Measurements from ENCODE around the gene CCR6. TPM values are rescaled to one million over a fixed set of nuclear protein-coding genes. Genes with fewer than 3 reads are reported as not detected.
"Not testable (repeated sequence)": the region's sequence is repeated elsewhere in the genome, so short reads cannot be mapped to it uniquely, and the experiment has no call there.

CCR6 gene
- total RNA-seq = 0.52 TPM

GRCh38 chr6:167122827-167123657 is at the start of gene CCR6:
CCR6 (plus strand) TSS chr6:167123096; CDS start chr6:167136135, 13,039 bp downstream.
- H3K4me1 ChIP-seq (ENCODE audit: control insufficient read depth in 3 of 3, insufficient read depth in 3 of 3, low read length in 3 of 3) = no peaks in the 10 kb centered on the region
- peaks cover 7 to 14% (median 13%) of the 10 kb centered on the region in 3 donors for H3K27me3 ChIP-seq (ENCODE audit: control insufficient read depth in 3 of 3, insufficient read depth in 3 of 3, low read length in 3 of 3)
- H3K27ac ChIP-seq (ENCODE audit: low read depth, low read length) = no peak within 1 kb of the TSS
- no peaks in the 10 kb centered on the region for H3K9me3 ChIP-seq (ENCODE audit: control insufficient read depth in 3 of 3, low read length in 3 of 3)
- no peak within 1 kb of the TSS for H3K9ac ChIP-seq (ENCODE audit: low read depth in 1 of 3, low read length in 3 of 3)
- no peak within 1 kb of the TSS for H3K4me3 ChIP-seq (ENCODE audit: low read length in 3 of 3)
- no peaks in the 10 kb centered on the region for H3K36me3 ChIP-seq (ENCODE audit: control insufficient read depth in 3 of 3, insufficient read depth in 3 of 3, low read length in 3 of 3)

GRCh38 chr6:167073679-167074274 is 49.1 kb upstream of the CCR6 start:
- no peak overlapping the region for H3K9ac ChIP-seq (ENCODE audit: low read depth in 1 of 3, low read length in 3 of 3)
- H3K4me1 ChIP-seq (ENCODE audit: control insufficient read depth in 3 of 3, insufficient read depth in 3 of 3, low read length in 3 of 3) = no peaks in the 10 kb centered on the region
- H3K4me3 ChIP-seq (ENCODE audit: low read length in 3 of 3) = no peak overlapping the region
- peaks cover 0 to 4% (median 3%) of the 10 kb centered on the region in 3 donors for H3K9me3 ChIP-seq (ENCODE audit: control insufficient read depth in 3 of 3, low read length in 3 of 3)
- no peak overlapping the region for H3K27ac ChIP-seq (ENCODE audit: low read depth, low read length)
- no peaks in the 10 kb centered on the region for H3K36me3 ChIP-seq (ENCODE audit: control insufficient read depth in 3 of 3, insufficient read depth in 3 of 3, low read length in 3 of 3)
- no peaks in the 10 kb centered on the region for H3K27me3 ChIP-seq (ENCODE audit: control insufficient read depth in 3 of 3, insufficient read depth in 3 of 3, low read length in 3 of 3)

- H3K4me3 ChIP-seq (ENCODE audit: low read length in 3 of 3) = no peak overlapping the region
- H3K4me1 ChIP-seq (ENCODE audit: control insufficient read depth in 3 of 3, insufficient read depth in 3 of 3, low read length in 3 of 3) = no peaks in the 10 kb centered on the region
- H3K27me3 ChIP-seq (ENCODE audit: control insufficient read depth in 3 of 3, insufficient read depth in 3 of 3, low read length in 3 of 3) = no peaks in the 10 kb centered on the region
- H3K9ac ChIP-seq (ENCODE audit: low read depth in 1 of 3, low read length in 3 of 3) = no peak overlapping the region
- peaks cover 0 to 3% (median 1%) of the 10 kb centered on the region in 3 donors for H3K9me3 ChIP-seq (ENCODE audit: control insufficient read depth in 3 of 3, low read length in 3 of 3)
- no peak overlapping the region for H3K27ac ChIP-seq (ENCODE audit: low read depth, low read length)
- no peaks in the 10 kb centered on the region for H3K36me3 ChIP-seq (ENCODE audit: control insufficient read depth in 3 of 3, insufficient read depth in 3 of 3, low read length in 3 of 3)
Observed at GRCh38 chr6:167077241-167077932, 45.5 kb upstream of the CCR6 start.

GRCh38 chr6:167078745-167079144 is 44.2 kb upstream of the CCR6 start:
- H3K9me3 ChIP-seq (ENCODE audit: control insufficient read depth in 3 of 3, low read length in 3 of 3) = peaks cover 0 to 3% (median 0%) of the 10 kb centered on the region in 3 donors
- no peak overlapping the region for H3K9ac ChIP-seq (ENCODE audit: low read depth in 1 of 3, low read length in 3 of 3)
- H3K27ac ChIP-seq (ENCODE audit: low read depth, low read length) = no peak overlapping the region
- no peaks in the 10 kb centered on the region for H3K4me1 ChIP-seq (ENCODE audit: control insufficient read depth in 3 of 3, insufficient read depth in 3 of 3, low read length in 3 of 3)
- H3K27me3 ChIP-seq (ENCODE audit: control insufficient read depth in 3 of 3, insufficient read depth in 3 of 3, low read length in 3 of 3) = no peaks in the 10 kb centered on the region
- no peaks in the 10 kb centered on the region for H3K36me3 ChIP-seq (ENCODE audit: control insufficient read depth in 3 of 3, insufficient read depth in 3 of 3, low read length in 3 of 3)
- H3K4me3 ChIP-seq (ENCODE audit: low read length in 3 of 3) = no peak overlapping the region

- Histone ChIP-seq H3K4me1 (ENCODE audit: control insufficient read depth in 3 of 3, insufficient read depth in 3 of 3, low read length in 3 of 3) (no peaks in the 10 kb centered on the region), H3K36me3 (ENCODE audit: control insufficient read depth in 3 of 3, insufficient read depth in 3 of 3, low read length in 3 of 3) (no peaks in the 10 kb centered on the region), H3K9ac (ENCODE audit: low read depth in 1 of 3, low read length in 3 of 3) (no peak overlapping the region), H3K27me3 (ENCODE audit: control insufficient read depth in 3 of 3, insufficient read depth in 3 of 3, low read length in 3 of 3) (no peaks in the 10 kb centered on the region), H3K9me3 (ENCODE audit: control insufficient read depth in 3 of 3, low read length in 3 of 3) (peaks cover 0 to 3% (median 0%) of the 10 kb centered on the region in 3 donors), H3K4me3 (ENCODE audit: low read length in 3 of 3) (no peak overlapping the region), H3K27ac (ENCODE audit: low read depth, low read length) (no peak overlapping the region)
Observed at GRCh38 chr6:167079853-167080297, 43.0 kb upstream of the CCR6 start.

GRCh38 chr6:167087857-167088354 is 35.0 kb upstream of the CCR6 start:
- Histone ChIP-seq H3K9me3 (ENCODE audit: control insufficient read depth in 3 of 3, low read length in 3 of 3) (peaks cover 0 to 2% (median 0%) of the 10 kb centered on the region in 3 donors), H3K36me3 (ENCODE audit: control insufficient read depth in 3 of 3, insufficient read depth in 3 of 3, low read length in 3 of 3) (no peaks in the 10 kb centered on the region), H3K4me1 (ENCODE audit: control insufficient read depth in 3 of 3, insufficient read depth in 3 of 3, low read length in 3 of 3) (no peaks in the 10 kb centered on the region), H3K27ac (ENCODE audit: low read depth, low read length) (no peak overlapping the region), H3K4me3 (ENCODE audit: low read length in 3 of 3) (no peak overlapping the region), H3K27me3 (ENCODE audit: control insufficient read depth in 3 of 3, insufficient read depth in 3 of 3, low read length in 3 of 3) (peaks cover 0 to 4% (median 0%) of the 10 kb centered on the region in 3 donors), H3K9ac (ENCODE audit: low read depth in 1 of 3, low read length in 3 of 3) (no peak overlapping the region)

- not testable (repeated sequence) for H3K9me3 ChIP-seq (ENCODE audit: control insufficient read depth in 3 of 3, low read length in 3 of 3); H3K27me3 ChIP-seq (ENCODE audit: control insufficient read depth in 3 of 3, insufficient read depth in 3 of 3, low read length in 3 of 3); H3K4me3 ChIP-seq (ENCODE audit: low read length in 3 of 3); H3K27ac ChIP-seq (ENCODE audit: low read depth, low read length); H3K9ac ChIP-seq (ENCODE audit: low read depth in 1 of 3, low read length in 3 of 3); H3K36me3 ChIP-seq (ENCODE audit: control insufficient read depth in 3 of 3, insufficient read depth in 3 of 3, low read length in 3 of 3); H3K4me1 ChIP-seq (ENCODE audit: control insufficient read depth in 3 of 3, insufficient read depth in 3 of 3, low read length in 3 of 3)
Observed at GRCh38 chr6:167088741-167089140, 34.2 kb upstream of the CCR6 start.

GRCh38 chr6:167089243-167090142 is 33.4 kb upstream of the CCR6 start:
- no peak overlapping the region for H3K9ac ChIP-seq (ENCODE audit: low read depth in 1 of 3, low read length in 3 of 3)
- H3K9me3 ChIP-seq (ENCODE audit: control insufficient read depth in 3 of 3, low read length in 3 of 3) = peaks cover 0 to 2% (median 0%) of the 10 kb centered on the region in 3 donors
- H3K4me1 ChIP-seq (ENCODE audit: control insufficient read depth in 3 of 3, insufficient read depth in 3 of 3, low read length in 3 of 3) = peaks cover 0 to 5% (median 0%) of the 10 kb centered on the region in 3 donors
- H3K4me3 ChIP-seq (ENCODE audit: low read length in 3 of 3) = no peak overlapping the region
- peaks cover 0 to 4% (median 3%) of the 10 kb centered on the region in 3 donors for H3K27me3 ChIP-seq (ENCODE audit: control insufficient read depth in 3 of 3, insufficient read depth in 3 of 3, low read length in 3 of 3)
- no peaks in the 10 kb centered on the region for H3K36me3 ChIP-seq (ENCODE audit: control insufficient read depth in 3 of 3, insufficient read depth in 3 of 3, low read length in 3 of 3)
- H3K27ac ChIP-seq (ENCODE audit: low read depth, low read length) = no peak overlapping the region

- H3K27me3 ChIP-seq (ENCODE audit: control insufficient read depth in 3 of 3, insufficient read depth in 3 of 3, low read length in 3 of 3) = peaks cover 0 to 4% (median 3%) of the 10 kb centered on the region in 3 donors
- no peak overlapping the region for H3K4me3 ChIP-seq (ENCODE audit: low read length in 3 of 3)
- peaks cover 0 to 2% (median 0%) of the 10 kb centered on the region in 3 donors for H3K9me3 ChIP-seq (ENCODE audit: control insufficient read depth in 3 of 3, low read length in 3 of 3)
- H3K9ac ChIP-seq (ENCODE audit: low read depth in 1 of 3, low read length in 3 of 3) = no peak overlapping the region
- no peak overlapping the region for H3K27ac ChIP-seq (ENCODE audit: low read depth, low read length)
- H3K4me1 ChIP-seq (ENCODE audit: control insufficient read depth in 3 of 3, insufficient read depth in 3 of 3, low read length in 3 of 3) = peaks cover 0 to 8% (median 0%) of the 10 kb centered on the region in 3 donors
- no peaks in the 10 kb centered on the region for H3K36me3 ChIP-seq (ENCODE audit: control insufficient read depth in 3 of 3, insufficient read depth in 3 of 3, low read length in 3 of 3)
Observed at GRCh38 chr6:167090171-167090570, 32.7 kb upstream of the CCR6 start.

Measured in skeletal muscle tissue (tissue), 4 donors.